ENCODE results near the gene TAPT1. TPM values are rescaled to one million over a fixed set of nuclear protein-coding genes. Genes with fewer than 3 reads are reported as not detected.
A peak's percentile ranks its signal among the peaks of the same experiment; 100 is the strongest.
"Not testable (repeated sequence)": the region's sequence is repeated elsewhere in the genome, so short reads cannot be mapped to it uniquely, and the experiment has no call there.

TAPT1 gene
- polyA plus RNA-seq, 1 experiment = 11.5 TPM

DNA sequence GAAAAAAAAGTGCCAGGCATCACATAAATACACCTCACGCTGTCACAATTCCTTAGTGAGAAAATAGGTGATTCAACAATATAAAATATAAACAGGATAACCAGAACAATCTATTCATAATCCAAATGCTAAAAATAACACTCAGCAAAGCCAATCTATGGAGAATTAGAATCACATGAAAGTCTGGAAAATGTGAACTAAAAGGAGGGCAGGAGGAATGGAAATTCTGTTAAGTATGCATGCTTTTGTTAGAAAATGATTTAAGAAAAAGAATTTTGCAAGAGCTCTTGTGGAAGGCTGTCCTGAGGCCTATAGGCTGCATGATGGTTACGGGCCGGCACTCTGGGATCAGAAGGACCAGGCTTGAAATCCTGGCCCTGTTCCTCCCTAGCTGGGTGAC lies 71.8 kb downstream of the TAPT1 start:
- CTCF ChIA-PET = no interaction called here
- Histone ChIP-seq H3K27me3 (ENCODE audit: control insufficient read depth, insufficient read depth, low read length) (peaks cover 10% of the 10 kb centered on the region), H3K9me3 (ENCODE audit: control insufficient read depth, insufficient read depth, low read length) (no peaks in the 10 kb centered on the region), H3K4me3 (ENCODE audit: low read depth, low read length) (no peak overlapping the region), H3K27ac (ENCODE audit: low read depth, low read length) (no peak overlapping the region)
- POLR2A ChIA-PET = no interaction called here
- TF ChIP-seq, protein P1, sequence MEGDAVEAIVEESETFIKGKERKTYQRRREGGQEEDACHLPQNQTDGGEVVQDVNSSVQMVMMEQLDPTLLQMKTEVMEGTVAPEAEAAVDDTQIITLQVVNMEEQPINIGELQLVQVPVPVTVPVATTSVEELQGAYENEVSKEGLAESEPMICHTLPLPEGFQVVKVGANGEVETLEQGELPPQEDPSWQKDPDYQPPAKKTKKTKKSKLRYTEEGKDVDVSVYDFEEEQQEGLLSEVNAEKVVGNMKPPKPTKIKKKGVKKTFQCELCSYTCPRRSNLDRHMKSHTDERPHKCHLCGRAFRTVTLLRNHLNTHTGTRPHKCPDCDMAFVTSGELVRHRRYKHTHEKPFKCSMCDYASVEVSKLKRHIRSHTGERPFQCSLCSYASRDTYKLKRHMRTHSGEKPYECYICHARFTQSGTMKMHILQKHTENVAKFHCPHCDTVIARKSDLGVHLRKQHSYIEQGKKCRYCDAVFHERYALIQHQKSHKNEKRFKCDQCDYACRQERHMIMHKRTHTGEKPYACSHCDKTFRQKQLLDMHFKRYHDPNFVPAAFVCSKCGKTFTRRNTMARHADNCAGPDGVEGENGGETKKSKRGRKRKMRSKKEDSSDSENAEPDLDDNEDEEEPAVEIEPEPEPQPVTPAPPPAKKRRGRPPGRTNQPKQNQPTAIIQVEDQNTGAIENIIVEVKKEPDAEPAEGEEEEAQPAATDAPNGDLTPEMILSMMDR (IDR thresholded peaks at IDR 0.05; ENCODE audit: low read depth, low read length) = no peak
- DNase-seq (ENCODE audit: low read depth, low spot score) = no peak

- TF ChIP-seq, protein P1 (IDR thresholded peaks at IDR 0.05; ENCODE audit: low read depth, low read length) = no peak
- Histone ChIP-seq H3K4me3 (ENCODE audit: low read depth, low read length) (no peak overlapping the region), H3K27me3 (ENCODE audit: control insufficient read depth, insufficient read depth, low read length) (peaks cover 10% of the 10 kb centered on the region), H3K27ac (ENCODE audit: low read depth, low read length) (no peak overlapping the region), H3K9me3 (ENCODE audit: control insufficient read depth, insufficient read depth, low read length) (no peaks in the 10 kb centered on the region)
- ChIA-PET CTCF (interaction anchor here (0.7 kb wide), 1 partner anchor 55 kb away, joined by 3 read pairs; no protein-coding TSS in a partner anchor), POLR2A (interaction anchor here (0.7 kb wide), 1 partner anchor 288 kb away, joined by 3 read pairs; no protein-coding TSS in a partner anchor)
- no peak for DNase-seq (ENCODE audit: low read depth, low spot score)
These were observed 75.6 kb downstream of the TAPT1 start for GRCh38 chr4:16150716-16151115.

DNA sequence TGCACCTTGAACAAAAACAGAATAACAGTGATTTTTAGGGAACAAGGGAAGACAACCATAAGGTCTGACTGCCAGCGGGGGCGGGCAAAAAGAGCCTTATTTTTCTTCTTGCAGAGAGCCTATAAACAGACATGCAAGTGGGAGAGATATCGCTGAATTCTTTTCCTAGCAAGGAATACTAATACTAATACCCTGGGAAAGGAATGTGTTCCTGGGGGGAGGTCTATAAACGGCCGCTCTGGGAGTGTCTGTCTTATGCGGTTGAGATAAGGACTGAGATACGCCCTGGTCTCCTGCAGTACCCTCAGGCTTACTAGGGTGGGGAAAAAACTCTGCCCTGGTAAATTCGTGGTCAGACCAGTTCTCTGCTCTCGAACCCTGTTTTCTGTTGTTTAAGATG lies 81.4 kb downstream of the TAPT1 start:
- H3K4me3 ChIP-seq (ENCODE audit: low read depth, low read length); H3K27ac ChIP-seq (ENCODE audit: low read depth, low read length); H3K27me3 ChIP-seq (ENCODE audit: control insufficient read depth, insufficient read depth, low read length); DNase-seq (ENCODE audit: low read depth, low spot score); CTCF ChIA-PET; H3K9me3 ChIP-seq (ENCODE audit: control insufficient read depth, insufficient read depth, low read length); POLR2A ChIA-PET: not testable (repeated sequence)

- H3K9me3 ChIP-seq (ENCODE audit: control insufficient read depth, insufficient read depth, low read length) = no peaks in the 10 kb centered on the region
- TF ChIP-seq, protein P1 (IDR thresholded peaks at IDR 0.05; ENCODE audit: low read depth, low read length) = no peak
- DNase-seq (ENCODE audit: low read depth, low spot score) = no peak
- no peak overlapping the region for H3K4me3 ChIP-seq (ENCODE audit: low read depth, low read length)
- ChIA-PET CTCF (no interaction called here), POLR2A (no interaction called here)
- no peak overlapping the region for H3K27ac ChIP-seq (ENCODE audit: low read depth, low read length)
- peaks cover 15% of the 10 kb centered on the region for H3K27me3 ChIP-seq (ENCODE audit: control insufficient read depth, insufficient read depth, low read length)
These were observed 83.5 kb downstream of the TAPT1 start for GRCh38 chr4:16142598-16143310.

DNA sequence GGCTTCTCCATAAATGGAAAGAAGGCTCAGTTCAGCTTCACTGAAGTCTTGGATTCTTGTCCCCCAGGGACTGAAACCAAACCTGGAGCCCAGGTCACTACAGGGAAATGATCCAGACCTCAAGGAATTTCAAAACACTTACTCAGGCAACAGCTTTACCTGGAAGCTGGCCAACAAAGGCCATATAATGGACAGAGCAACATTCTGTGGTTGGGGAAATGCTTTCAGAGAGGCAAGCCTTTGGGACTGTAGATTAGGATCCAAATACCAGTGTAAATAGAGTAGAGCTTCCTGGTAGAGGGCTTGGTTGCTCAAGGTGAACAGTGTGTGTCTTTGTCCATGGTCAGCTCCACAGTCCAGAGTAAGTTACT lies 85.4 kb downstream of the TAPT1 start:
- TF ChIP-seq, protein P1 (IDR thresholded peaks at IDR 0.05; ENCODE audit: low read depth, low read length) = no peak
- peaks cover 21% of the 10 kb centered on the region for H3K27me3 ChIP-seq (ENCODE audit: control insufficient read depth, insufficient read depth, low read length)
- DNase-seq (ENCODE audit: low read depth, low spot score) = peak; percentile 29
- no peak overlapping the region for H3K4me3 ChIP-seq (ENCODE audit: low read depth, low read length)
- H3K27ac ChIP-seq (ENCODE audit: low read depth, low read length) = no peak overlapping the region
- peaks cover 2% of the 10 kb centered on the region; the same call in 1 of the 2 replicates for H3K9me3 ChIP-seq (ENCODE audit: control insufficient read depth, insufficient read depth, low read length)
- CTCF ChIA-PET = no interaction called here
- POLR2A ChIA-PET = no interaction called here

Data from AG04450 (cell line).